Activated CD8-positive, alpha-beta memory T cell treated with anti-CD3 and anti-CD28 coated beads for 36 hours (primary cell): ENCODE measurements around the gene FIGLA. TPM values are rescaled to one million over a fixed set of nuclear protein-coding genes. Genes with fewer than 3 reads are reported as not detected.

Experiments used
- CTCF ChIA-PET: fragments of 350-600 bp; sonication (Branson Sonifier 250); formaldehyde crosslinking; loops from one replicate; lab custom pipeline; 2021; ENCODE audit warnings: antibody characterized with exemption; lab: Charles Lee
- POLR2A ChIA-PET: fragments of 350-600 bp; sonication (Branson Sonifier 250); formaldehyde crosslinking; loops from one replicate; lab custom pipeline; 2021; ENCODE audit warnings: antibody characterized with exemption; lab: Charles Lee
- total RNA-seq, 2 experiments: library from RNA; stranded (reverse); gene quantifications; one replicate each; pipeline ENCODE4 v1.2.3, GENCODE V29; 2021

The FIGLA gene
- total RNA-seq, result not detected

DNA sequence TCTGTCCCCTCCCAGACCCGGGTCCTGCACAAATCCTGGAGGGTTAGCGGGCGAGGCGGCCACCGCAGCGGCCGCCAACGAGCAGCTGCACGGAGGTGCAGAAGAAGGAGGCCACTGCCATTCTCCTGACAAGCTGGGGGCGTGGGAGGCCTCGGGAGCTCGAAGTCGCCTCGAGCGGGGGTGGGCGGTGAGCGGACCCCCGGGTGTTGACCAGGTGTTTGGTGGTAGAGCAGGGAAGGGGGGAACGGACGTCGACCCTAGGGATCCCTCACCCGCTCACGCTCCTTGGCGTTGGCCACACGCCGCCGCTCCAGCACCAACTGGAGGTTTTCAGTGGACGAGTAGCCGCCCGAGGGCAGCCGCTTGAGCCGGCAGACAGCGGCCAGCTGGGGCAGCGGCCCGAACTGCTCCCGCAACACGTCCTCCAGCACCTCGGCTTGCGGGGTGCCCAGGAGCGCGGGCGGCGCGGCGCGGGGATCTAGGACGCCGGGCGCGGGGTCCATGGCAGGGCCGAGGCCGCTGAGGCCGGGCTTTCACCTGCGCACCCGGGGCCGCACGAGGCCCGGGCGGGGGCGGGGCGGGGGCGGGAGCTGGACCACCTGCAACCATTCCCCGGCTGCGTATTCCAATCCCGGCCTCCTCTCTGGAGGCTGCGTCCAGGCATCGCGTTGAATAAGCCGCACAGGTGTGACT is at the start of gene FIGLA:
Gene FIGLA, minus strand, starts transcription at position 508 of the 693 bp plus-strand sequence. Its CDS starts 5 bp downstream, at position 503.
- POLR2A ChIA-PET, result no interaction called here
- CTCF ChIA-PET, result interaction anchor here (0.7 to 4.0 kb wide), 7 partner anchors 12 to 174 kb away, joined by 3 to 14 read pairs (median 5); no protein-coding TSS in a partner anchor

GRCh38 chr2:70837980-70838925 is 47.8 kb upstream of the FIGLA start:
- ChIA-PET POLR2A (no interaction called here), CTCF (no interaction called here)

DNA sequence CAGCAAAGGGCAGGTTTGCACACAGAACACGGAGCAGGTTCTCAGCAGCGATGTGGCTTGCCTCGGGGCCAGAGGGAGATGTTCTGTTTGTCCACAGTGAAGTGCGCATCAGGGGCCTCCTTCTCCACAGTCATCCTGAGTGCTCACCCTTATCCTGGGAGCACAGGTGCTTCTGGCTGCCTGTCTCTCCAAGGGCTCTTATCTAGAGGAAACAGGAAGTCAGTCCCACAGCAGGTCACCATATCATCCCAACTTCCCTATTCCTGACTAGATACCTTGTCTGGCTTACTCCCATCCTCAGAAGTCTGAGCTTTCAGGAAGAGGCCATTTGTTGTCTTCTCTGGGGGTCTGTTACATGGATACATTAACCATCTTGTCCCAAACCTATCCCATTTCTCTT is 45.2 kb upstream of the FIGLA start, which contains the start of gene CD207:
Gene CD207, minus strand, starts transcription at position 174 of the 400 bp plus-strand sequence. Its CDS starts 40 bp downstream, at position 134.
- ChIA-PET CTCF (no interaction called here), POLR2A (no interaction called here)

DNA sequence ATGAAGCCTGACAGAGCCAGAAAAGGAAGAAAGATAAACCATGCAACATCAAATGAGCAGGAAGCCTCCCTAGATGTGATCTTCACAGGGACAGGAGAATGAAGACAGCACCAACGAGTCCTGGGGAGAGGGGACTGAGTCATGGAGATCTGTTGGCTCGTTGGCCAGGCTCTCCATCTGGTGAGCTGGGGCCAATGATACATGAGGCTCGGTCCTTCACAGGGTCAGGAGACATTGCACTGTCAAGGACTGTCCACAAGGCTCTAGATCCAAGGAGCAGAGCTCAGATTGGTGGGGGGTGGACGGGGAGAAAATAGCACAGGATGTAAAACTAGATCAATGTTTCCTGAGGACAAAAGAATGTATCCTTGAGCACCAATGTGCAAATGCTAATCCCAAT is 44.4 kb upstream of the FIGLA start:
- CTCF ChIA-PET, result no interaction called here
- POLR2A ChIA-PET, result no interaction called here

GRCh38 chr2:70834106-70834505 is 43.7 kb upstream of the FIGLA start:
- ChIA-PET POLR2A (no interaction called here), CTCF (no interaction called here)

DNA sequence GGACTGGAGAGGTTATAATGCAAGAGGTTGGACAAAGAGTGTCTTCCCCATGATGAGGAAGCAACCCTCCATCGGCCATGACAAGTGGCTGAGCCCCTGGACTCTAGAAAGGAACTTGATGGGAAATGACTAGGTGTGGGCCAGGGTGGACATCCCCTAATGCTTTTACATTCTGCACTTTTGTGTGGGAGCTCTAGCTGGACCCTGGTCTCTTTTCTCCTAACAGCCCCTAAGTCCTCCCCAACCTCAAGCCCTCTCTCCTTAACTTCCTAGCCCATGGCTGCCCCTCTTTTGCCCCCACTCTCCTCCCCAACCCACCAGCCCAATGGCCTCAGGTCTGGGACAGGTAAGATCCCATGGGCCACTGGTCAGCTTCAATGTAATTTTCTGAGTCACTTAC is 42.8 kb upstream of the FIGLA start:
- ChIA-PET CTCF (interaction anchor here (0.6 kb wide), 1 partner anchor 178 kb away, joined by 3 read pairs; no protein-coding TSS in a partner anchor), POLR2A (no interaction called here)

DNA sequence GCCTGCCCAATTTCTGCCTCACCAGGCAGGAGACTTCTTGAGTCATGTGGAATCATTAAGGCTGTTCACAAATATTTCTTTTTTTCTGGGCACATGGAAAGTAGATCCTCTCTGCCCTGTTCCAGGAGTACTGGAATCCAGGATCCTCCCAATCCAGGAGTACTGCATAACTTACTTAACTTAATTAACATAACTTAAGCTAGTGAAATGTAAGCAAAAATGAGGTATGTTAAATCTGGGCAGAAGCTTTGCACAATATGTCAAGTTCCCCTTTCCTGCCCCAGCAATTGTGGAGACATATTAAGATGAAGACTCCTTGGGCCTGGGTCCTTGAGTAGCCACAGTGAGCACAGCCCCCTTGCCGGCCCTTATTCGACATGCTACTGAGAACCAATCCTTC is 41.9 kb upstream of the FIGLA start:
- ChIA-PET POLR2A (no interaction called here), CTCF (no interaction called here)

DNA sequence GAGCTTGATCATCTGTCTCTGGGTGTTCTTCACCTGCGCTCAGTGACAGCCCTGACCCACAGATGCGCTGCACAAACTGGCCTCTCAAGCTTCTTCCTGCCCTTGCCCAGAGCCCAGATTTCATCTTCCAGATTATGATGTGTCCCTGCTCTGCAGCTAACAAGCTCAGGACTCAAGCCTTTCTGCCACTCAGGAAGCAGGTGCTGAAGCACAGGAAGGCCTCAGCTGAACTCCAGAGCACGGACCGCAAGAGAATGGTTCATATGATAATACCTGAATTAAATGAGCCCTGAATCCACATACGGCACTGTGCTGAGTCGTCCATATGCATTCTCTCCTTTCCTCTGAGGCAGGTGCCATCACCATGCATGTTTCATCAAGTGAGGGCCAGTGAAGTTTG is 41.4 kb upstream of the FIGLA start:
- POLR2A ChIA-PET, result no interaction called here
- CTCF ChIA-PET, result no interaction called here

DNA sequence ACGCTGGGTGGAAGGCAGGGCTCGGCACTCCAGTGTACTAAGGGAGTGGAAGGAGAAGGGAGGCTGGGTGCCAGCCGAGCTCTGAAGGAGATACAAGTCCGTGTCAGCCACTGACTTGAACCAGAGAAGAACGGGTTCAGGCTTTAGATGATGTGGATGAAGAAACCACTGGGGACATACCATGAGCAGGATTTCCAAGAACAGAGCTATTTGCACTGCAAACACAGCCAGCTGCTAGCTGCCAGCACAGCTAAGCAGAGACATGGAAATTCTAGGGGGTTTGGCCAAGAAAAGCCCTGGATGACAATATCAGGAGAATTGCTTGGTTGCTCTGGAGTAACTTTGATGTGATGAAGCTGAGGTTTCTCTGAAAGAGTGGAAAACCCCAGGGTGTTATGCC is 39.9 kb upstream of the FIGLA start:
- POLR2A ChIA-PET, result no interaction called here
- CTCF ChIA-PET, result interaction anchor here (1.1 kb wide), 1 partner anchor 12 kb away, joined by 3 read pairs; no protein-coding TSS in a partner anchor

- ChIA-PET CTCF (no interaction called here), POLR2A (no interaction called here)
Measured at GRCh38 chr2:70829916-70830315, 39.5 kb upstream of the FIGLA start.

- POLR2A ChIA-PET, result no interaction called here
- CTCF ChIA-PET, result interaction anchor here (0.5 kb wide), 1 partner anchor 61 kb away, joined by 3 read pairs; no protein-coding TSS in a partner anchor
Measured at GRCh38 chr2:70828914-70829824, 38.7 kb upstream of the FIGLA start.

GRCh38 chr2:70828115-70828514 is 37.7 kb upstream of the FIGLA start:
- ChIA-PET CTCF (no interaction called here), POLR2A (no interaction called here)

DNA sequence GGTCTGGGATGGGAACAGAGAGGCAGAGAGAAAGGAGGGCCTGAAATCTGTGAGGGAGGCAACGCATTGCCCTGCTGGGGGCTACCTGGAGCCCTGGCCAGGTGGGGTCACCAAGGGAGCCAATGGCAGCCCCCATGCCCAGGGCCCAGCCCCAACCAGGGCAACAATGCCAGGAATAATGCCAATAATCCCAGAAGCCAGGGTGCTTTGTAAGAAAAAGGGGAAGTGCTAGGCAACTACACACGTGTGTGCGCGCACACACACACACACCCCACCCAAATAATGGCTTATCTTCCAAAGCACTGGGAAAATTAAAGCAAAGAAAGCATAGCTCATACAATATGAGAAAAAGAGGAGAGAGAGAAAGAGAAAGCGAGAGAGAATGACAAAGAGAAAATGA is 36.9 kb upstream of the FIGLA start:
- ChIA-PET CTCF (no interaction called here), POLR2A (no interaction called here)

DNA sequence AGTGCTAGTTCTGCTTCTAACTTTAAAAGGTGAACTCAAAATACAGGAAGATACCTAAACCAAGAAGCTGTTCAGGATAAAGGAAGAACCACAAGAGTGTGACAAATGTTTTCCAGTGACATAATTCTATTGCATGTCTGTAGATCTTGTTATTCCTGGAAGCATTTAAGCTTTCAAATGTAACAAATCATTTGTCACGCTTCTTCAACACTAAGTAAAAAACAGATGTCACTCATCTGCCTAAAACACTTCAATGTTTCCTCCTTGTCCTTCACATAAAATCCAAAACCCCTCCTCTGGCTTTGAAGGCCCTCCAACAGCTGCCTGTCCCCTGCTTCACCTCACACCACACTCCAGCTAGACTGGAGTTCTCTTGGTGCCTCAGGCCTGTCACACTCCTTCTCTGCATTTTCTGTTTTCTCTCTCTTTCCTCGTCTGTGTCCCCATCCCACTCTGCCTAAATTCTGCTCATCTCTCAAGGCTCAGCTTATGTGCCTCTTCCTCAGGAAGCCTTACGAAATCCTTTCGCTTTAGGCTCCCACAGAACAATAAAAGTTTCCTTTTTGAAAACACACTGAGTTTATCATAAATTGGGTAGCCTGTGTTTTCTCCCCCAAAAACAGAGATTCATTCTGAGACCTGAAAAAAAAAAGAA is 36.4 kb upstream of the FIGLA start:
- CTCF ChIA-PET, result no interaction called here
- POLR2A ChIA-PET, result no interaction called here

- ChIA-PET POLR2A (no interaction called here), CTCF (no interaction called here)
Measured at GRCh38 chr2:70823249-70823648, 32.8 kb upstream of the FIGLA start.

GRCh38 chr2:70822843-70823242 is 32.4 kb upstream of the FIGLA start:
- POLR2A ChIA-PET, result no interaction called here
- CTCF ChIA-PET, result no interaction called here

- ChIA-PET CTCF (no interaction called here), POLR2A (interaction anchor here (0.6 kb wide), 1 partner anchor 282 kb away, joined by 5 read pairs; no protein-coding TSS in a partner anchor)
Measured at GRCh38 chr2:70820499-70820898, 30.1 kb upstream of the FIGLA start, which contains the start of gene CLEC4F. CLEC4F (minus strand) TSS chr2:70820599; CDS start chr2:70820523, 76 bp downstream.

- ChIA-PET CTCF (no interaction called here), POLR2A (no interaction called here)
Measured at GRCh38 chr2:70817284-70817954, 27.0 kb upstream of the FIGLA start.
